Cerebellar cortex (tissue), 1 donor: Measurements from ENCODE around the gene PGC.
A peak's percentile ranks its signal among the peaks of the same experiment; 100 is the strongest.

Experiments
- DNase-seq: peaks from one replicate; pipeline ENCODE4 v3.0.0-alpha.2; 2015; ENCODE audit warnings: low spot score

Gene PGC

DNA sequence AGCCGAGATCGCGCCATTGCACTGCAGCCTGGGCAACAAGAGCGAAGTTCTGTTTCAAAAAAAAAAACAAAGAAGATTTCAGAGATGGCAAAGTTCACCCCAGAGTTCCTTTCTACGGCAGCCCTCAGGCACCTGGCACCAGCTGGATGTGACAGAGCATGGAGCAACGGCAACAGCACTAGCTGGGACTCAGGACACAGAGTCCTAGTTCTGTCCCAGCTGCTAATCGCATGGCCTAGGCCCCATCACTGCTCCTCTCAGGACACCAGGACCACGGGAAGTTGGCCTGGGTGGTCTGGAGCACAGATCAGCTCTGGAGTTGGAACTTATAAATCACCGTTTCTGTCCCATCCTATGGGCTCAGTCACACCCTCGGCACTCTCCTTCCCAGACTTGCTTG, 1.1 kb downstream of the PGC start:
- DNase-seq, result no peak

- DNase-seq, result no peak
These were observed 2.9 kb downstream of the PGC start for GRCh38 chr6:41744236-41744787.

DNA sequence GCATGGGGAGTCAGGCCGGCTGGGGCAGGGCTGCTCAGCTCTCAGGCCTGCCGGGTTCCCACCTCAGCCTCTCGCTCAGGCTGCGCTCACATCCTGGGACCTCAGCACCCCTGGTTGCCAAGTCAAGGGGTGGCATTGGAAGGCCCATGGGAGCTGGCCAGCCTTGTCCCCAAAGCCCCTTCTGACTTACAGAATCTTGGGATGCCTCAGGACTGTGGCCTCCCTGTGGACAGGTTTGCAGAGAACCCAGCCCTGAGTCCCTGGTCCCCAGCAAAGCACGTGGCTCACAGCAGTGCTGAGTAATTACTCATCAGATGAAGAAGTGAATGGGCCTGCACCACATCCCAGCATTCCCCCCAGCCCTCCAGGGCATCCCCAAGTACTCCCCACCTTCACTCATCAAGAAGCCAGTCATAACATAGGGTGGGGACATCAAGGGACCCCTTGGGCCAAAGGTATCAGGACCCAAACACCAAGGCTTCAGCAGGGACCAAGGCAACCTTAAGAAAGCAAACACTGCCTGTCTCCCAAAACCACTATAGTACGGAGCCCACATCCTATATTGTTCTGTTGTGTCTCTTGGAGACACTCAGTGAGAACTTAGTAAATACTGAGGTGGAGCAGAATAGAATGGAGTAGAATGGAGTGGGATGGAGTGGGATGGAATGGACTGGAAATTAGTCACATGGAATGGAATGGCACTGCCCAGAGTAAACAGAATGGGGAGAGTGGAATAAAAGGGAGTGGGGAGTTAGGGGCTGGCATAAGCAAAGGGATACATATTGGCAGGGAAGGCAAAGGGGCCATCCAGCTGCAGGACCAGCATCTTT, 3.6 kb downstream of the PGC start:
- no peak for DNase-seq

GRCh38 chr6:41741625-41742490, 5.3 kb downstream of the PGC start:
- DNase-seq, result no peak

GRCh38 chr6:41740366-41741162, 6.6 kb downstream of the PGC start:
- DNase-seq, result no peak

DNA sequence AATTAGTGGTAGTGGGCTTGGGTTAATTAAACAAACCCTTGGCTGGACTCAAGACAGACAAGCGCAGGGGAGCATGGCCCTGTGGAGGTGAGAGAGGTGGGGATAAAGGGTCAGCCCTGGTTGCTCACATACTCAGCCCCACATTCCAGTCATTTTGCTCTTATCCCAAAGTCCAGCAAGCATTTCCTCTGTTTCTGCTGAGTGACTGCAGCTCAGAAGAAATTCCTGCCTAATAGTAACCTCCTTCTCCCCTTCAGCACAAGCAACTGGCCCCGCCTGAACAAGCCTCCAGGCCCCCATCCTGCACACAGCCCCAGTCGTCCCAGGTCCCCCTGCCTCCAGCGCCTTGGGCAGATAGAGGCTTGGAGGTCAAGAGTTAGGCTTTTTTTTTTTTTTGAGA, 8.2 kb downstream of the PGC start:
- DNase-seq, result no peak

DNA sequence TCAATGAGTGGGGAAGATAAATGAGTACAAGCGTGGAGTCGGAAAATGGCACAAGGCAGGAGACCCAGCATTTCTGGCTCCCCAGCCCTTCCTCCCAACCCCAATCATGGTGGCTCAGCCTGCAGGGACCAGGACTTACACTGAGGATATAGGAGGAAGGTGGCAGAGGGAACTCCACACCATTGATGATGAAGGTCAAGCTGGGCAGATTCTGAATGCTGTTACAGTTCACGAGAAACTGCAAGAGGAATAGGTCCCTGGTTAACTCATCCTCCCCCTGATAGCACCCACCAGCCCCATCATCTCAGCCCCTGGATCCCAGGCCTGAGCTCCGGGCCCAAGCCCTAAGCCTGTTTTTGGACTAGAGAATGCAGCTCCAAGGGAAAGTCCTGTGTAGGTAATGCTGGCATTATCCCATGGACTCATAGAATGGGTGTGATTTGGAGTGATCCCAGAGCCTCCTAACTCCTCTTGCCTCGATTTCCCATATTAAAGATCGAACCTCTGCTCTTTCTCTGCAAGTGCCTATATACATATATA, 9.5 kb downstream of the PGC start:
- DNase-seq, result no peak

- DNase-seq, result no peak
These were observed 10.2 kb downstream of the PGC start for GRCh38 chr6:41736800-41737555.

DNA sequence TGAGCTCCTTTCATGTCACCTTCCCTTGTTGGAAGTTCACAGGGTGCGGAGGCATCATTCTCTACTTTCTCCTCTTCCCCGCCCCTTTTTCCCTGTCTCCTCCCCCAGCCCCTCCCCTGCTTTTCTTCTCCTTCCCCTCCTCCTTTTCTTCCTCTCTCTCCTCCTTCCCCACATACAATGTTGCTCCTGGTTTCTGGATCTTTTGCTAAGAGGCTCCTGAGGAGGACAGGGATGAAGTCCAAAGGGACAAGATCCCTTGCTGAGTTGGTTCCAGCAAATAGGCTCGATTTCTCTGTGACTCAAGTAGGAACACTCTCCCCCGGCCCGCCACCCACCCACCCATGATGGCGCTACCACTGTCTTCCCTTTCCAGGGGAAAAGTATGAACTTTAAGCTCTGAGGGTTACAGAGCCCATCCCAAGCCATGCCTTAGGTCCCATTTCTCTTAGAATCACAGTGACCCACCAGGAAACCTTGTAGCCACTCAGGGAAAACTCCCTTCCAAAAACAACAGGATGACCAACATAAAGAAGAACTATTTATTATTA, 10.9 kb downstream of the PGC start:
- peak; percentile 60 for DNase-seq

GRCh38 chr6:41735427-41736185, 11.6 kb downstream of the PGC start, which contains the start of gene TFEB:
Gene TFEB (minus strand): TSS chr6:41735608. CDS start chr6:41691213, 44,395 bp downstream.
- peak; percentile 95 for DNase-seq

- DNase-seq, result peak; percentile 82
These were observed 12.4 kb downstream of the PGC start for GRCh38 chr6:41734666-41735426.

- peak; percentile 75 for DNase-seq
These were observed 13.2 kb downstream of the PGC start for GRCh38 chr6:41733707-41734665.

- no peak for DNase-seq
These were observed 13.9 kb downstream of the PGC start for GRCh38 chr6:41733360-41733706.

DNA sequence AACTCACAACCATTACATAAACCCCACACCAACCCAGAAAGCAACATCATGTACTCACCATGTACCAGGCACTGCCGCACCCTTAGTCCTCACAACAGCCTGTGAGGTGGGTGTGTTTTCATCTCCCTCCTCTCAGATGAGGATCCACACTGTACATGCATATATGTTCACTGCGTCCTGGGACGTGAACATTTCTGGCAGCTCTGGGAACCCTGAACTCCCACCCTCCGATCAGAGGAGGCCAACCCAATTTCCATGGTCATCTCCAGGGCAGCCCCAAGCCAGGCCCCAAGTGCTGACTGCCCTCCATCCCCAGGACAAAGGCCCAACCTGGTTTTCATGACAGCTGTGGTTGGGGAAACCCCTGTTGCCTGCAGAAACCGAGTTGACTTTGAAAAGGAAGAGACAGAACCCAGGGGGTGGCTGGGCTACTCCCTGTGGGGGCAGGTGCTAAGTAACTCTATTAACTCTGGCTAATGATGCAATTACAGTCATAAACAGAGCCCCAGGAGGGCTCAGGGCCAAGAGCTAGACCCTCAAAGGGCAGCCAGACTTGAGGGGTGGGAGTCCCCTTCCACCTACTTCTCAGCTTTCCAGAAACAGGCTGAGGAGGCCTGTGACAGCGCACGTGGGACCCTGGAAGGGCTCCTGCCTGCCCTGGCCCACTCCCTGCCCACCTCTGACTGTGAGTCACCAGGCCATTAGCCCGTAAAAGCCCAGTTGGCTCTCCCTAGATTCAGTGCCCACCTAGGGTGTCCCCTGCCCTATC, 14.4 kb downstream of the PGC start:
- DNase-seq, result no peak

GRCh38 chr6:41732149-41732548, 15.0 kb downstream of the PGC start:
- DNase-seq, result no peak

GRCh38 chr6:41731561-41732086, 15.6 kb downstream of the PGC start:
- DNase-seq, result no peak
